Sigmoid colon (tissue), 4 donors: Measurements from ENCODE around the gene IQGAP2.

Experiments used
- CTCF ChIP-seq, 4 experiments: fragments of 450-650 bp in 3 of 4; fragments of 200-600 bp in 1 of 4; IDR thresholded peaks; one replicate each; pipeline ENCODE4 v1.5.1; 2016 to 2019; ENCODE audit warnings: antibody characterized with exemption in 4 of 4, mild to moderate bottlenecking in 3 of 4, moderate library complexity in 2 of 4
- EP300 ChIP-seq, 4 donors: sonication (generic); formaldehyde crosslinking; IDR thresholded peaks; one replicate each; pipeline ENCODE4 v1.6.1; 2017; ENCODE audit warnings: antibody characterized with exemption in 4 of 4
- POLR2A ChIP-seq, 2 donors: fragments of 450-650 bp; IDR thresholded peaks; one replicate each; pipeline ENCODE4 v1.6.1; 2016; ENCODE audit warnings: antibody characterized with exemption in 2 of 2, mild to moderate bottlenecking in 2 of 2, moderate library complexity in 2 of 2
- POLR2AphosphoS5 ChIP-seq, 4 donors: sonication (generic); formaldehyde crosslinking; IDR thresholded peaks; one replicate each; pipeline ENCODE4 v1.6.1; 2017; ENCODE audit warnings: antibody characterized with exemption in 4 of 4

- TF ChIP-seq CTCF (IDR thresholded peaks at IDR 0.05) = no peak
- TF ChIP-seq POLR2A (IDR thresholded peaks at IDR 0.05) = no peak
- no peak for TF ChIP-seq POLR2AphosphoS5 (IDR thresholded peaks at IDR 0.05)
- no peak for TF ChIP-seq EP300 (IDR thresholded peaks at IDR 0.05)
These were observed 285.8 kb downstream of the IQGAP2 start for GRCh38 chr5:76688836-76689235.
